ENCODE results near the gene SKI.
A peak's percentile ranks its signal among the peaks of the same experiment; 100 is the strongest.

The SKI gene

GRCh38 chr1:2210786-2211185, 17.3 kb upstream of the SKI start:
- WGBS, 2 experiments (ENCODE audit: insufficient coverage in 2 of 2): 92 to 96% methylated on average over 11 to 13 of the region's 13 CpGs
- Histone ChIP-seq H3K4me3 (ENCODE audit: extremely low read depth, insufficient read depth, low read length, poor library complexity, severe bottlenecking) (no peak overlapping the region), H3K36me3 (ENCODE audit: control insufficient read depth, insufficient read depth, low read length) (no peaks in the 10 kb centered on the region), H3K9me3 (ENCODE audit: control insufficient read depth, low read length) (no peaks in the 10 kb centered on the region), H3K27ac (ENCODE audit: low read depth, low read length, severe bottlenecking) (no peak overlapping the region), H3K4me1 (ENCODE audit: control insufficient read depth, insufficient read depth, low read length, poor library complexity, severe bottlenecking) (peaks cover 55% of the 10 kb centered on the region)

DNA sequence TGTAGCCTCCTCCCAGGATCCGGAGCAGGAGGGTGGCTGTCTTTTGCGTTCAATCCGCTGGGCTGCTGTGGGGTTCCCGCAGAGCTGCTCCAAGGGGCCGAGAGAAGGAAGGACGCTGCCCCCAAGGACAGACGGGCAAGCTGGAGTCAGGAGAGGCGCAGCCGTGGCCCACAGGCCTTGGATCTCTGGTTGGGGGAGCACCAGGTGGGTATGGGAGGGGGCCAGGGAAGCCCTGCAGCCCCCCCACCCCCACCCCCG, 15.9 kb upstream of the SKI start:
- H3K9me3 ChIP-seq (ENCODE audit: control insufficient read depth, low read length): no peaks in the 10 kb centered on the region
- H3K36me3 ChIP-seq (ENCODE audit: control insufficient read depth, insufficient read depth, low read length): no peaks in the 10 kb centered on the region
- H3K4me1 ChIP-seq (ENCODE audit: control insufficient read depth, insufficient read depth, low read length, poor library complexity, severe bottlenecking): peaks cover 54% of the 10 kb centered on the region
- peak overlapping the region; percentile 100 for H3K27ac ChIP-seq (ENCODE audit: low read depth, low read length, severe bottlenecking)
- H3K4me3 ChIP-seq (ENCODE audit: extremely low read depth, insufficient read depth, low read length, poor library complexity, severe bottlenecking): peak overlapping the region; percentile 5
- WGBS, 2 experiments (ENCODE audit: insufficient coverage in 2 of 2): 20 to 39% methylated on average over 5 to 6 of the region's 10 CpGs

GRCh38 chr1:2212532-2213491, 15.3 kb upstream of the SKI start:
- Histone ChIP-seq H3K27ac (ENCODE audit: low read depth, low read length, severe bottlenecking) (peak overlapping the region; percentile 100), H3K36me3 (ENCODE audit: control insufficient read depth, insufficient read depth, low read length) (no peaks in the 10 kb centered on the region), H3K9me3 (ENCODE audit: control insufficient read depth, low read length) (no peaks in the 10 kb centered on the region), H3K4me1 (ENCODE audit: control insufficient read depth, insufficient read depth, low read length, poor library complexity, severe bottlenecking) (peaks cover 49% of the 10 kb centered on the region), H3K4me3 (ENCODE audit: extremely low read depth, insufficient read depth, low read length, poor library complexity, severe bottlenecking) (peak overlapping the region; percentile 29)
- 22 to 23% methylated on average over 39 to 42 of the region's 49 CpGs for WGBS, 2 experiments (ENCODE audit: insufficient coverage in 2 of 2)

DNA sequence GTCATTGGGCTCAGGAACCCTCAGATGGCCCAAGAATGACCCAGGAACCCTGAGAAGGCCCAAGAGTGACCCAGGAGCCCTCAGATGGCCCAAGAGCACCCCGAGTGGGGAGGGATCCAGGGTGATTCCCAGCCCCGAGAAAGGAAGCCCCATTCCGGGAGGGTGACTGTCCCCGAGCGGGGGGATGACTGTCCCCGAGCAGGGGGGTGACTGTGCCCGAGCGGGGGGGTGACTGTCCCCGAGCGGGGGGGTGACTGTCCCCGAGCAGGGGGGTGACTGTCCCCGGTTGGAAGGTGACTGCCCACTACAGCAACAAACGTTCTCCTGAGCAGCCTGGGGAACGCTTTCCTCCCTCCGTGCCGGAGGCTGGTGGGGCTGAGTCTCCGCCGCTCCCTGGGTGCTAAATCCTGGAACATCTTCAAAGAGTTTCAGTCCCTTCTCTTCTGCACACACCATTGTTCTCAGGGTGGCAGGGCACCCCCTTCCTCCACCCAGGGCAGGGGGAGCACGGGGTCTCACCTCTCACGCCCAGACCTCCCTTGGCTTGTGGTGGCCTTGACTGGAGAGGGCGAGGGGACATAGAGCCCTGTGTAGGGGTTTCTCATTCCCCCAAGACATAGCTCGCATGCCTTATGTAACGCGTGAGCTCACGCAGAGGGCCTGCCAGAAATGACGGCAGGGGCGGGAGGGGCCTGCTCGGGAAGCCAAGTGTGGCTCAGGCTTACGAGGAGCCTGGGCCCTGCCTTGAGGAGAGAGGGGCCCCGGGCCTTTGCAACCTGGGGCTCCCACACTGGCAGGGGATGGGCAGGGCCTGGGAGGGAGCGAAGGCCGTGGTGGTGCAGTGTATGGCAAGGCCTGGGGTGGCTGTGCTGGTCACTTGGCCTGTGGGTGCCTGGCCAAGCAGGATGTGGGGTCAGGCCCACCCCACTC, 14.3 kb upstream of the SKI start:
- peaks cover 39% of the 10 kb centered on the region for H3K4me1 ChIP-seq (ENCODE audit: control insufficient read depth, insufficient read depth, low read length, poor library complexity, severe bottlenecking)
- H3K27ac ChIP-seq (ENCODE audit: low read depth, low read length, severe bottlenecking): peak overlapping the region; percentile 100
- H3K36me3 ChIP-seq (ENCODE audit: control insufficient read depth, insufficient read depth, low read length): no peaks in the 10 kb centered on the region
- peaks cover 1% of the 10 kb centered on the region for H3K9me3 ChIP-seq (ENCODE audit: control insufficient read depth, low read length)
- 71 to 79% methylated on average over 18 to 28 of the region's 32 CpGs for WGBS, 2 experiments (ENCODE audit: insufficient coverage in 2 of 2)
- no peak overlapping the region for H3K4me3 ChIP-seq (ENCODE audit: extremely low read depth, insufficient read depth, low read length, poor library complexity, severe bottlenecking)

GRCh38 chr1:2214541-2215241, 13.4 kb upstream of the SKI start:
- no peak overlapping the region for H3K4me3 ChIP-seq (ENCODE audit: extremely low read depth, insufficient read depth, low read length, poor library complexity, severe bottlenecking)
- H3K4me1 ChIP-seq (ENCODE audit: control insufficient read depth, insufficient read depth, low read length, poor library complexity, severe bottlenecking): peaks cover 31% of the 10 kb centered on the region
- peak overlapping the region; percentile 100 for H3K27ac ChIP-seq (ENCODE audit: low read depth, low read length, severe bottlenecking)
- H3K36me3 ChIP-seq (ENCODE audit: control insufficient read depth, insufficient read depth, low read length): no peaks in the 10 kb centered on the region
- H3K9me3 ChIP-seq (ENCODE audit: control insufficient read depth, low read length): peaks cover 4% of the 10 kb centered on the region
- WGBS, 2 experiments (ENCODE audit: insufficient coverage in 2 of 2): 89 to 95% methylated on average over 12 to 19 of the region's 21 CpGs

GRCh38 chr1:2215329-2215728, 12.8 kb upstream of the SKI start:
- H3K9me3 ChIP-seq (ENCODE audit: control insufficient read depth, low read length): peaks cover 4% of the 10 kb centered on the region
- H3K4me3 ChIP-seq (ENCODE audit: extremely low read depth, insufficient read depth, low read length, poor library complexity, severe bottlenecking): no peak overlapping the region
- H3K36me3 ChIP-seq (ENCODE audit: control insufficient read depth, insufficient read depth, low read length): no peaks in the 10 kb centered on the region
- 94 to 96% methylated on average over 13 to 14 of the region's 14 CpGs for WGBS, 2 experiments (ENCODE audit: insufficient coverage in 2 of 2)
- H3K4me1 ChIP-seq (ENCODE audit: control insufficient read depth, insufficient read depth, low read length, poor library complexity, severe bottlenecking): peaks cover 29% of the 10 kb centered on the region
- peak overlapping the region; percentile 100 for H3K27ac ChIP-seq (ENCODE audit: low read depth, low read length, severe bottlenecking)

DNA sequence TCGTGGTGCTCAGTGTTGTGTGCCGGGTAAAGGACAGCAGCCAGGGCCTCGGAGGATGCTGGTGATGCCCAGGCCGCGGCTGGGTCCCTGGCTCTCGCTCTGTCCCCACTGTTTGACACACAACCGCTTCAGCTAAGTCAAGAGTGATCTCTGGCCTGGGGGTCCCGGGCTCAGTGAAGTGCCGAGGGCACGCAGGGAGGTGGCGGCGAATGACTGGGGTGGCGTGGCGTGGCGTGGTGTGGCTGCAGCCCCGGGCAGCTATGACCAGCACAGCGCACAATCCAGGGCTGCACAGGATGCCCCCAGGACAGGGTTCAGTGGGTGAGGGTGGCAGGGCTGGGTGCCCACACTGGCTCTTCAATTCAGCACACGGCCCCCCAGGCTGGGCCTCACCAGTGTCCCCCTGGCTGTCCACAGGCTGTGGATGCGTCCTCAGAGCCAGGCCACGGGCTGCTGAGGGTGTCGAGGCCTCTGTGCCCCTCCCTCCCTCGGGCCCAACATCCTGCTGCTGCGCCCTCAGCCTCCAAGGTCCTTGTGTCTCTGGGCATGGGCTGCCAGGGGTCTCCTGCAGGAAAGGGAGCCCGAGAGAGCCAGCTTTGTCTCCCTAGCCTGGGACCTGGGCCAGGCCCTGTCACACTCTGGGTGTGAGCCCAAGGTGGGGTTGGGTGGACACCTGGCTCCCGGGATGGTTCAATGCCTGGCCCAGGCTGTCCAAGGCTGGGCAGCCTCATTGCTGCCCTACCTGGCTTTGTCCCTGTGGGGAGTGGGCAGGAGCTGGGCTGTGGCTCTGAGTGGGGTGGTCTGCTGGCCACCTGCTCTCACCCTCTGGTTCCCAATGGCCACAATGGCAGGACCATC, 12.0 kb upstream of the SKI start:
- H3K4me1 ChIP-seq (ENCODE audit: control insufficient read depth, insufficient read depth, low read length, poor library complexity, severe bottlenecking): peaks cover 29% of the 10 kb centered on the region
- no peaks in the 10 kb centered on the region for H3K36me3 ChIP-seq (ENCODE audit: control insufficient read depth, insufficient read depth, low read length)
- 95 to 96% methylated on average over 22 to 24 of the region's 25 CpGs for WGBS, 2 experiments (ENCODE audit: insufficient coverage in 2 of 2)
- H3K9me3 ChIP-seq (ENCODE audit: control insufficient read depth, low read length): peaks cover 4% of the 10 kb centered on the region
- no peak overlapping the region for H3K4me3 ChIP-seq (ENCODE audit: extremely low read depth, insufficient read depth, low read length, poor library complexity, severe bottlenecking)
- no peak overlapping the region for H3K27ac ChIP-seq (ENCODE audit: low read depth, low read length, severe bottlenecking)

DNA sequence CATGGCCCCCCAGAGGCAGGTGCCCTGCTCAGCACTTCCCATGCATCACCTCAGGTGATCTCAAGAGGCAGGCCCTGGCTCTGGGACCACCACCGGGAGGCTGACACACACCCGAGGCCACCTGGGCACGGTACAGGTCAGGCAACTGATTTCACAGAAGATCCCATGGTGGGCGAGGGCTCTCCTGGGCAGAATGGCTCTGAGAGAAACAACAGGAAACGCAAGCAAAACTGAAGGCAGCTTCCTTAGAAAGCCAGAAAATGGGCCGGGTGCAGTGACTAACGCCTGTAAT, 11.4 kb upstream of the SKI start:
- no peaks in the 10 kb centered on the region for H3K36me3 ChIP-seq (ENCODE audit: control insufficient read depth, insufficient read depth, low read length)
- H3K4me1 ChIP-seq (ENCODE audit: control insufficient read depth, insufficient read depth, low read length, poor library complexity, severe bottlenecking): peaks cover 28% of the 10 kb centered on the region
- H3K4me3 ChIP-seq (ENCODE audit: extremely low read depth, insufficient read depth, low read length, poor library complexity, severe bottlenecking): no peak overlapping the region
- H3K27ac ChIP-seq (ENCODE audit: low read depth, low read length, severe bottlenecking): no peak overlapping the region
- WGBS, 2 experiments (ENCODE audit: insufficient coverage in 2 of 2): 90 to 91% methylated on average over 7 of the region's 7 CpGs
- H3K9me3 ChIP-seq (ENCODE audit: control insufficient read depth, low read length): peaks cover 4% of the 10 kb centered on the region

- Histone ChIP-seq H3K9me3 (ENCODE audit: control insufficient read depth, low read length) (peaks cover 4% of the 10 kb centered on the region), H3K27ac (ENCODE audit: low read depth, low read length, severe bottlenecking) (no peak overlapping the region), H3K36me3 (ENCODE audit: control insufficient read depth, insufficient read depth, low read length) (no peaks in the 10 kb centered on the region), H3K4me3 (ENCODE audit: extremely low read depth, insufficient read depth, low read length, poor library complexity, severe bottlenecking) (no peak overlapping the region), H3K4me1 (ENCODE audit: control insufficient read depth, insufficient read depth, low read length, poor library complexity, severe bottlenecking) (peaks cover 2% of the 10 kb centered on the region)
- WGBS, 2 experiments (ENCODE audit: insufficient coverage in 2 of 2): 83% methylated on average over 1 of the region's 3 CpGs; no CpG with 5 or more reads in 1 of the 2 experiments
These were observed 6.8 kb upstream of the SKI start for GRCh38 chr1:2221271-2221670.

- Histone ChIP-seq H3K4me1 (ENCODE audit: control insufficient read depth, insufficient read depth, low read length, poor library complexity, severe bottlenecking) (peaks cover 7% of the 10 kb centered on the region), H3K4me3 (ENCODE audit: extremely low read depth, insufficient read depth, low read length, poor library complexity, severe bottlenecking) (no peak overlapping the region), H3K36me3 (ENCODE audit: control insufficient read depth, insufficient read depth, low read length) (peaks cover 2% of the 10 kb centered on the region), H3K27ac (ENCODE audit: low read depth, low read length, severe bottlenecking) (no peak overlapping the region), H3K9me3 (ENCODE audit: control insufficient read depth, low read length) (no peaks in the 10 kb centered on the region)
- WGBS, 2 experiments (ENCODE audit: insufficient coverage in 2 of 2): 95 to 96% methylated on average over 6 of the region's 7 CpGs
These were observed 3.9 kb upstream of the SKI start for GRCh38 chr1:2224170-2224584.

All from mesodermal cell (in vitro differentiated cells).